Keratinocyte (primary cell): ENCODE results near the gene LPA. TPM values are rescaled to one million over a fixed set of nuclear protein-coding genes. Genes with fewer than 3 reads are reported as not detected.

ENCODE experiments used
- DNase-seq: peaks from one replicate; pipeline ENCODE4 v3.0.0-alpha.2; 2011; ENCODE audit warnings: low read depth, missing footprints, low spot score
- FAIRE-seq: peaks from 2 replicates; lab custom pipeline; 2011; peaks lifted over from hg19 to GRCh38; lab: Jason Lieb, UNC
- H2AFZ ChIP-seq: 2 replicates; pipeline ENCODE4 v1.6.0; 2012; ENCODE audit warnings: low read length, control low read depth, inconsistent platforms; ENCODE audit not compliant: control insufficient read depth
- H3K27ac ChIP-seq: 2 replicates; pipeline ENCODE4 v1.5.1; 2011; ENCODE audit warnings: low read length; ENCODE audit not compliant: control insufficient read depth, insufficient read depth
- H3K27me3 ChIP-seq: 3 replicates; pipeline ENCODE4 v1.6.0; 2011; ENCODE audit warnings: low read length; ENCODE audit not compliant: control insufficient read depth, insufficient read depth; ENCODE audit errors: extremely low read depth
- H3K36me3 ChIP-seq, 2 experiments: 2 replicates in 1 of 2; 3 replicates in 1 of 2; pipeline ENCODE4 v1.5.1; 2011; ENCODE audit warnings: low read length in 2 of 2, mild to moderate bottlenecking in 1 of 2; ENCODE audit not compliant: control insufficient read depth in 2 of 2, insufficient read depth in 2 of 2; ENCODE audit errors: extremely low read depth in 1 of 2
- H3K4me1 ChIP-seq: 3 replicates; pipeline ENCODE4 v1.5.1; 2011; ENCODE audit warnings: low read length; ENCODE audit not compliant: control insufficient read depth, insufficient read depth; ENCODE audit errors: extremely low read depth
- H3K4me2 ChIP-seq: 3 replicates; pipeline ENCODE4 v1.6.0; 2011; ENCODE audit warnings: low read depth, low read length; ENCODE audit not compliant: control insufficient read depth, insufficient read depth; ENCODE audit errors: extremely low read depth
- H3K4me3 ChIP-seq, 3 experiments: fragments of 200-600 bp in 1 of 3; sonication (generic) in 1 of 3; 2 replicates in 2 of 3; 3 replicates in 1 of 3; pipeline ENCODE4 v1.5.1; 2011 to 2016; ENCODE audit warnings: low read length in 3 of 3, mild to moderate bottlenecking in 3 of 3, control low read depth in 2 of 3, inconsistent platforms in 1 of 3, low read depth in 1 of 3, mixed read lengths in 1 of 3, mixed run types in 1 of 3, moderate library complexity in 1 of 3; ENCODE audit not compliant: control insufficient read depth in 2 of 3, insufficient read depth in 2 of 3; ENCODE audit errors: extremely low read depth in 1 of 3
- H3K79me2 ChIP-seq: 2 replicates; pipeline ENCODE4 v1.6.0; 2012; ENCODE audit warnings: low read length; ENCODE audit not compliant: control insufficient read depth, insufficient read depth
- H3K9ac ChIP-seq: 3 replicates; pipeline ENCODE4 v1.6.0; 2011; ENCODE audit warnings: low read length; ENCODE audit not compliant: control insufficient read depth, insufficient read depth; ENCODE audit errors: extremely low read depth
- H3K9me1 ChIP-seq: 3 replicates; pipeline ENCODE4 v1.6.0; 2011; ENCODE audit warnings: low read length; ENCODE audit not compliant: control insufficient read depth, insufficient read depth; ENCODE audit errors: extremely low read depth
- H3K9me3 ChIP-seq: 2 replicates; pipeline ENCODE4 v1.5.1; 2012; ENCODE audit warnings: low read depth, low read length; ENCODE audit not compliant: control insufficient read depth
- H4K20me1 ChIP-seq: 3 replicates; pipeline ENCODE4 v1.6.0; 2011; ENCODE audit warnings: low read length; ENCODE audit not compliant: control insufficient read depth, insufficient read depth; ENCODE audit errors: extremely low read depth
- CTCF ChIP-seq, 3 experiments: IDR thresholded peaks in 1 of 3; conservative IDR thresholded peaks in 1 of 3; optimal IDR thresholded peaks in 1 of 3; 2 replicates in 2 of 3; 3 replicates in 1 of 3; pipeline versions ENCODE3 to v1.5.1; 2011; ENCODE audit warnings: low read length in 3 of 3, mild to moderate bottlenecking in 3 of 3, moderate library complexity in 2 of 3, control low read depth in 1 of 3, inconsistent platforms in 1 of 3; ENCODE audit not compliant: insufficient read depth in 2 of 3; ENCODE audit errors: extremely low read depth in 1 of 3
- EZH2 ChIP-seq: IDR thresholded peaks from one replicate; pipeline ENCODE4 v1.6.1; 2012; ENCODE audit warnings: inconsistent platforms, mild to moderate bottlenecking, low read length, moderate library complexity
- dilution Hi-C: fragments of 300-500 bp; cut with MboI; formaldehyde crosslinking; loops from one replicate; pipeline ENCODE4 v1.7.0; 2020; ENCODE audit warnings: low sequenced_read_pairs; ENCODE audit not compliant: extremely low pct_ligation_motif_present
- polyA plus RNA-seq, 5 experiments: library from polyadenylated mRNA; depleted of rRNA in 3 of 5; stranded (reverse) in 3 of 5; stranded (forward) in 1 of 5; unstranded in 1 of 5; fragments of >200 nt; gene quantifications; 1 replicate in 1 of 5; 2 replicates in 3 of 5; 3 replicates in 1 of 5; pipeline versions ENCODE4 v1.2.1 to v1.2.3, GENCODE V29; 2011 to 2012; ENCODE audit warnings: missing spikeins in 2 of 5, low read depth in 1 of 5, low replicate concordance in 1 of 5

Gene LPA
- polyA plus RNA-seq, 1 donor (not counting 4 experiments of a cell fraction or from before 2014, with no cell fraction given): not detected

- TF ChIP-seq EZH2: no peak
- dilution Hi-C loops: no loop called here
- Histone ChIP-seq H3K27me3 (no peaks in the 10 kb centered on the region), H4K20me1 (no peaks in the 10 kb centered on the region), H2AFZ (no peak overlapping the region), H3K4me1 (no peaks in the 10 kb centered on the region), H3K36me3 (no peaks in the 10 kb centered on the region), H3K9me3 (no peaks in the 10 kb centered on the region), H3K4me2 (no peak overlapping the region), H3K79me2 (no peaks in the 10 kb centered on the region), H3K9me1 (no peaks in the 10 kb centered on the region), H3K9ac (no peak overlapping the region), H3K4me3 (no peak overlapping the region), H3K27ac (no peak overlapping the region)
- no peak for DNase-seq
- no peak for FAIRE-seq
Observed at GRCh38 chr6:160662429-160662828, 1.6 kb downstream of the LPA start.

- H4K20me1 ChIP-seq: no peaks in the 10 kb centered on the region
- H3K4me2 ChIP-seq: no peak overlapping the region
- H3K27me3 ChIP-seq: no peaks in the 10 kb centered on the region
- no peak overlapping the region for H2AFZ ChIP-seq
- TF ChIP-seq EZH2 (no peak), CTCF (optimal IDR thresholded peaks at IDR 0.05 in 1 of 3, IDR thresholded peaks at IDR 0.05 in 1 of 3, conservative IDR thresholded peaks at IDR 0.05 in 1 of 3; ENCODE audit: extremely low read depth in 1 of 3, insufficient read depth in 2 of 3, low read length in 3 of 3) (no peak)
- no peaks in the 10 kb centered on the region for H3K79me2 ChIP-seq
- no peaks in the 10 kb centered on the region for H3K9me1 ChIP-seq
- H3K9me3 ChIP-seq: no peaks in the 10 kb centered on the region
- no peak overlapping the region for H3K27ac ChIP-seq
- no peaks in the 10 kb centered on the region for H3K4me1 ChIP-seq
- DNase-seq: no peak
- no peak overlapping the region for H3K4me3 ChIP-seq
- H3K36me3 ChIP-seq: no peaks in the 10 kb centered on the region
- dilution Hi-C loops: no loop called here
- no peak for FAIRE-seq
- no peak overlapping the region for H3K9ac ChIP-seq
Observed at GRCh38 chr6:160661216-160661615, 2.9 kb downstream of the LPA start.

- no peaks in the 10 kb centered on the region for H3K27me3 ChIP-seq
- H3K9me3 ChIP-seq: no peaks in the 10 kb centered on the region
- FAIRE-seq (no peak), DNase-seq (no peak)
- H2AFZ ChIP-seq: no peak overlapping the region
- H3K36me3 ChIP-seq: no peaks in the 10 kb centered on the region
- no peaks in the 10 kb centered on the region for H4K20me1 ChIP-seq
- no peaks in the 10 kb centered on the region for H3K9me1 ChIP-seq
- no peak overlapping the region for H3K27ac ChIP-seq
- dilution Hi-C loops: no loop called here
- H3K79me2 ChIP-seq: no peaks in the 10 kb centered on the region
- H3K4me1 ChIP-seq: no peaks in the 10 kb centered on the region
- TF ChIP-seq EZH2: no peak
- no peak for TF ChIP-seq CTCF (optimal IDR thresholded peaks at IDR 0.05 in 1 of 3, IDR thresholded peaks at IDR 0.05 in 1 of 3, conservative IDR thresholded peaks at IDR 0.05 in 1 of 3; ENCODE audit: extremely low read depth in 1 of 3, insufficient read depth in 2 of 3, low read length in 3 of 3)
- H3K4me3 ChIP-seq: no peak overlapping the region
- H3K4me2 ChIP-seq: no peak overlapping the region
- no peak overlapping the region for H3K9ac ChIP-seq
Observed at GRCh38 chr6:160659562-160659961, 4.5 kb downstream of the LPA start.
